Measurements from ENCODE around the gene PTCD2. TPM values are rescaled to one million over a fixed set of nuclear protein-coding genes. Genes with fewer than 3 reads are reported as not detected.
A peak's percentile ranks its signal among the peaks of the same experiment; 100 is the strongest.

Gene PTCD2
- total RNA-seq, 1 experiment from 2014 or later, result 15.9 TPM

- DNase-seq (ENCODE audit: low read depth), result no peak
These were observed 26.2 kb downstream of the PTCD2 start for GRCh38 chr5:72346398-72346797.

- peak; percentile 77 for DNase-seq (ENCODE audit: low read depth)
These were observed 27.7 kb downstream of the PTCD2 start for GRCh38 chr5:72347801-72348308.

- no peak for DNase-seq (ENCODE audit: low read depth)
These were observed 31.2 kb downstream of the PTCD2 start for GRCh38 chr5:72351376-72351775.

GRCh38 chr5:72352616-72353015 is 32.4 kb downstream of the PTCD2 start:
- DNase-seq (ENCODE audit: low read depth), result no peak

GRCh38 chr5:72353046-72353445 is 32.9 kb downstream of the PTCD2 start:
- peak; percentile 11 for DNase-seq (ENCODE audit: low read depth)

- peak; percentile 62 for DNase-seq (ENCODE audit: low read depth)
These were observed 35.6 kb downstream of the PTCD2 start for GRCh38 chr5:72355706-72356299.

GRCh38 chr5:72356361-72356760 is 36.2 kb downstream of the PTCD2 start:
- no peak for DNase-seq (ENCODE audit: low read depth)

GRCh38 chr5:72358925-72359324 is 38.8 kb downstream of the PTCD2 start:
- DNase-seq (ENCODE audit: low read depth), result no peak

- no peak for DNase-seq (ENCODE audit: low read depth)
These were observed 39.7 kb downstream of the PTCD2 start for GRCh38 chr5:72359886-72360285.

GRCh38 chr5:72363166-72363802 is 43.1 kb downstream of the PTCD2 start:
- DNase-seq (ENCODE audit: low read depth), result peak; percentile 70

GRCh38 chr5:72364171-72364570 is 44.0 kb downstream of the PTCD2 start:
- no peak for DNase-seq (ENCODE audit: low read depth)

- no peak for DNase-seq (ENCODE audit: low read depth)
These were observed 44.8 kb downstream of the PTCD2 start for GRCh38 chr5:72364951-72365350.

GRCh38 chr5:72366324-72366976 is 46.3 kb downstream of the PTCD2 start:
- DNase-seq (ENCODE audit: low read depth), result peak; percentile 69

GRCh38 chr5:72368271-72368670 is 48.1 kb downstream of the PTCD2 start:
- DNase-seq (ENCODE audit: low read depth), result no peak

- no peak for DNase-seq (ENCODE audit: low read depth)
These were observed 49.1 kb downstream of the PTCD2 start for GRCh38 chr5:72369301-72369700.

GRCh38 chr5:72369711-72370110 is 49.5 kb downstream of the PTCD2 start:
- no peak for DNase-seq (ENCODE audit: low read depth)

GRCh38 chr5:72372331-72372730 is 52.2 kb downstream of the PTCD2 start:
- DNase-seq (ENCODE audit: low read depth), result no peak

- DNase-seq (ENCODE audit: low read depth), result no peak
These were observed 52.8 kb downstream of the PTCD2 start for GRCh38 chr5:72372923-72373322.

GRCh38 chr5:72374844-72375243 is 54.7 kb downstream of the PTCD2 start:
- DNase-seq (ENCODE audit: low read depth), result no peak

- DNase-seq (ENCODE audit: low read depth), result no peak
These were observed 56.2 kb downstream of the PTCD2 start for GRCh38 chr5:72376381-72376780.

- DNase-seq (ENCODE audit: low read depth), result no peak
These were observed 57.9 kb downstream of the PTCD2 start for GRCh38 chr5:72377910-72378638.

- peak; percentile 79 for DNase-seq (ENCODE audit: low read depth)
These were observed 58.6 kb downstream of the PTCD2 start for GRCh38 chr5:72378639-72379289.
